Measurements from ENCODE around the gene TRIM47.

TRIM47 gene

GRCh38 chr17:75846692-75847613 is 31.4 kb downstream of the TRIM47 start:
- DNase-seq (ENCODE audit: low spot score), result no peak

GRCh38 chr17:75845933-75846691 is 32.3 kb downstream of the TRIM47 start:
- DNase-seq (ENCODE audit: low spot score), result peak; percentile 34

- peak; percentile 91 for DNase-seq (ENCODE audit: low spot score)
Measured at GRCh38 chr17:75845058-75845711, 33.2 kb downstream of the TRIM47 start.

GRCh38 chr17:75844530-75845057 is 33.8 kb downstream of the TRIM47 start:
- DNase-seq (ENCODE audit: low spot score), result peak; percentile 89

- no peak for DNase-seq (ENCODE audit: low spot score)
Measured at GRCh38 chr17:75843577-75844529, 34.5 kb downstream of the TRIM47 start, which contains the start of gene UNC13D. UNC13D (minus strand) TSS chr17:75844404; CDS start chr17:75844337, 67 bp downstream.

GRCh38 chr17:75842963-75843576 is 35.3 kb downstream of the TRIM47 start:
- DNase-seq (ENCODE audit: low spot score), result no peak

- no peak for DNase-seq (ENCODE audit: low spot score)
Measured at GRCh38 chr17:75842411-75842810, 36.0 kb downstream of the TRIM47 start.

- DNase-seq (ENCODE audit: low spot score), result no peak
Measured at GRCh38 chr17:75840799-75841164, 37.6 kb downstream of the TRIM47 start.

- no peak for DNase-seq (ENCODE audit: low spot score)
Measured at GRCh38 chr17:75839942-75840798, 38.2 kb downstream of the TRIM47 start.

- DNase-seq (ENCODE audit: low spot score), result no peak
Measured at GRCh38 chr17:75838410-75838809, 40.0 kb downstream of the TRIM47 start.

GRCh38 chr17:75837899-75838298 is 40.5 kb downstream of the TRIM47 start:
- DNase-seq (ENCODE audit: low spot score), result no peak

GRCh38 chr17:75836605-75837004 is 41.8 kb downstream of the TRIM47 start:
- DNase-seq (ENCODE audit: low spot score), result no peak

GRCh38 chr17:75835654-75835987 is 42.8 kb downstream of the TRIM47 start:
- DNase-seq (ENCODE audit: low spot score), result no peak

GRCh38 chr17:75834928-75835653 is 43.3 kb downstream of the TRIM47 start:
- DNase-seq (ENCODE audit: low spot score), result no peak

- no peak for DNase-seq (ENCODE audit: low spot score)
Measured at GRCh38 chr17:75834279-75834920, 44.0 kb downstream of the TRIM47 start.

- no peak for DNase-seq (ENCODE audit: low spot score)
Measured at GRCh38 chr17:75832652-75833400, 45.6 kb downstream of the TRIM47 start.

GRCh38 chr17:75832164-75832651 is 46.2 kb downstream of the TRIM47 start:
- peak; percentile 49 for DNase-seq (ENCODE audit: low spot score)
